PFSK-1 (cell line): ENCODE results near the gene HSF5.

Source experiments
- POLR2AphosphoS5 ChIP-seq: IDR thresholded peaks from 2 replicates; pipeline ENCODE4 v1.6.1; 2012; ENCODE audit warnings: low read depth, mild to moderate bottlenecking, control low read depth, low read length, moderate library complexity
- REST ChIP-seq, 2 experiments: IDR thresholded peaks; 2 replicates each; pipeline versions ENCODE4 v1.6.1 to v1.8.0; 2011 to 2012; ENCODE audit warnings: low read depth in 2 of 2, low read length in 2 of 2, control low read depth in 1 of 2, inconsistent platforms in 1 of 2, mild to moderate bottlenecking in 1 of 2, moderate library complexity in 1 of 2; ENCODE audit not compliant: insufficient read depth in 1 of 2

DNA sequence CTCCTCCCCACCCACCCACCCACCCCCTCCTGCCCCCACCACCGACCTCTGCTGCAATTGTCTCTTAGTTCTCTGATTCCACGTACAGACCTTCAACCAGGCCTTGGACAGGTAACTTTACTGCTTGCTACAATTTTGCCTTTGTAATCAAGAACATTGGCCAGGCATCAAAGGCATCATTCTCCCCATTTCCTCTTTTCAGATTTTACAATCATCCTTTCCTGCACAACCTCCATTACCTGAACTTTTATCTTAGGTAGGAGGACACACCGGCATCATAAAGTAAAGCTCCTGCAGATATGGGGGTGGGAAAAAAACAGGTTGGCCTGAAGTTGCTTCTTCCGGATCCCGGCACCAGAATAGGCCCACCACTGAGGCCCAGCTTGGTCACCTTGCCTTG is 110.5 kb downstream of the HSF5 start:
- no peak for TF ChIP-seq POLR2AphosphoS5
- no peak for TF ChIP-seq REST (IDR thresholded peaks at IDR 0.05; ENCODE audit: insufficient read depth in 1 of 2, low read depth in 2 of 2, low read length in 2 of 2)
